ENCODE measurements around the gene GP1BB. TPM values are rescaled to one million over a fixed set of nuclear protein-coding genes. Genes with fewer than 3 reads are reported as not detected.

Gene GP1BB
- total RNA-seq, 1 donor from 2014 or later: 0.95 TPM

DNA sequence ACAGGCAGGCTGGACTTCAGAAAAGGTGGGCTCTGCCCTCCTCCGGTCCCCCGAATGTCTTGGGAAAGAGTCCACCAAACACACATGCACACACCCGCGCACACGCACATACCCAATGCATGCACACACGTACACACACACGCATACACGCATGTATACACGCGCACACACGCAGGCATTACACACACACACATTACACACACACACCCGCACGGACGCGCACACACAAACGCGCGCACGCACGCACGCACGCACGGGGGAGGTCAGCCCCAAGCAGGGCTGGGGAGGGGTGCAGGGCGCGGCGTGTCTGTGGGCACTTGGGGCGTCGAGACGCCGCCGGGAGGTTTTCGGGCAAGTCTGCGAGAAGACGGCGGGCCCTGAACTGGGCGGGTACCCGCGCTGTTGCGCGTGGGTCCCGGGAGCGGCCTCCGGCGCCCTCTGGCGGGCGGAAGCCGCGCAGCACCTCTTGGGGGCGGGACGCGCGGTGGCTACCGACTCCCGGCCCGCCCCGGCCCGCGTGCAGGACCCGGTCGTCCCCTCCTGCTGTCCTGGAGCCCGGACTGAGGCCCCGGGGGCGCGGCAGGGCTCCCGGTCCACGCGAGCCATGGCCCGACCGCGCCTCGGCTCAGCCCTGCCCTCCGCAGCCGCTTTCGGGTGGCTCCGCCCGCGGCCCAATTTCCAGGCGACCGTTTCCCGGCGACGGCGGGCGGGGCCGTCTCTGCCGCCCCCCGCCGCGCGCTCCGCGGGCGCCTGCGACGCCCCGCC is 5.5 kb upstream of the GP1BB start:
- Mint-ChIP-seq H3K27ac (ENCODE audit: unreplicated experiment) (peak overlapping the region; percentile 41), H3K36me3 (ENCODE audit: low read depth, unreplicated experiment) (peaks cover 11% of the 10 kb centered on the region), H3K27me3 (ENCODE audit: low read depth, unreplicated experiment) (peaks cover 43% of the 10 kb centered on the region), H3K9me3 (ENCODE audit: unreplicated experiment) (peaks cover 6% of the 10 kb centered on the region), H3K4me3 (ENCODE audit: unreplicated experiment) (peak overlapping the region; percentile 77), H3K4me1 (ENCODE audit: low read depth, unreplicated experiment) (peaks cover 2% of the 10 kb centered on the region)
- Histone ChIP-seq H2AFZ (ENCODE audit: low read depth, low read length) (peak overlapping the region; percentile 90), H3K79me2 (ENCODE audit: insufficient read depth, low read length) (peaks cover 23% of the 10 kb centered on the region), H3K9ac (ENCODE audit: low read length) (peak overlapping the region; percentile 78), H3K36me3 (ENCODE audit: insufficient read depth, low read length) (peaks cover 5% of the 10 kb centered on the region), H3K4me3 (ENCODE audit: insufficient read depth, low read depth, low read length) (peak overlapping the region; percentile 63), H4K20me1 (ENCODE audit: insufficient read depth, low read length) (peaks cover 46% of the 10 kb centered on the region), H3K4me1 (ENCODE audit: insufficient read depth, low read length) (peaks cover 19% of the 10 kb centered on the region), H3K27ac (ENCODE audit: low read depth, low read length) (no peak overlapping the region), H3K4me2 (ENCODE audit: low read length) (peak overlapping the region; percentile 92), H3K9me3 (ENCODE audit: insufficient read depth, low read depth, low read length) (no peaks in the 10 kb centered on the region), H3K27me3 (ENCODE audit: insufficient read depth, low read length) (no peaks in the 10 kb centered on the region)
- TF ChIP-seq, protein P1, sequence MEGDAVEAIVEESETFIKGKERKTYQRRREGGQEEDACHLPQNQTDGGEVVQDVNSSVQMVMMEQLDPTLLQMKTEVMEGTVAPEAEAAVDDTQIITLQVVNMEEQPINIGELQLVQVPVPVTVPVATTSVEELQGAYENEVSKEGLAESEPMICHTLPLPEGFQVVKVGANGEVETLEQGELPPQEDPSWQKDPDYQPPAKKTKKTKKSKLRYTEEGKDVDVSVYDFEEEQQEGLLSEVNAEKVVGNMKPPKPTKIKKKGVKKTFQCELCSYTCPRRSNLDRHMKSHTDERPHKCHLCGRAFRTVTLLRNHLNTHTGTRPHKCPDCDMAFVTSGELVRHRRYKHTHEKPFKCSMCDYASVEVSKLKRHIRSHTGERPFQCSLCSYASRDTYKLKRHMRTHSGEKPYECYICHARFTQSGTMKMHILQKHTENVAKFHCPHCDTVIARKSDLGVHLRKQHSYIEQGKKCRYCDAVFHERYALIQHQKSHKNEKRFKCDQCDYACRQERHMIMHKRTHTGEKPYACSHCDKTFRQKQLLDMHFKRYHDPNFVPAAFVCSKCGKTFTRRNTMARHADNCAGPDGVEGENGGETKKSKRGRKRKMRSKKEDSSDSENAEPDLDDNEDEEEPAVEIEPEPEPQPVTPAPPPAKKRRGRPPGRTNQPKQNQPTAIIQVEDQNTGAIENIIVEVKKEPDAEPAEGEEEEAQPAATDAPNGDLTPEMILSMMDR (IDR thresholded peaks at IDR 0.05; ENCODE audit: insufficient read depth, low read depth, low read length): peak; percentile 33
- no peak for TF ChIP-seq EZH2 (IDR thresholded peaks at IDR 0.05; ENCODE audit: insufficient read depth, low read length)
- FAIRE-seq (no peak), DNase-seq (ENCODE audit: low read depth) (peak; percentile 21)

DNA sequence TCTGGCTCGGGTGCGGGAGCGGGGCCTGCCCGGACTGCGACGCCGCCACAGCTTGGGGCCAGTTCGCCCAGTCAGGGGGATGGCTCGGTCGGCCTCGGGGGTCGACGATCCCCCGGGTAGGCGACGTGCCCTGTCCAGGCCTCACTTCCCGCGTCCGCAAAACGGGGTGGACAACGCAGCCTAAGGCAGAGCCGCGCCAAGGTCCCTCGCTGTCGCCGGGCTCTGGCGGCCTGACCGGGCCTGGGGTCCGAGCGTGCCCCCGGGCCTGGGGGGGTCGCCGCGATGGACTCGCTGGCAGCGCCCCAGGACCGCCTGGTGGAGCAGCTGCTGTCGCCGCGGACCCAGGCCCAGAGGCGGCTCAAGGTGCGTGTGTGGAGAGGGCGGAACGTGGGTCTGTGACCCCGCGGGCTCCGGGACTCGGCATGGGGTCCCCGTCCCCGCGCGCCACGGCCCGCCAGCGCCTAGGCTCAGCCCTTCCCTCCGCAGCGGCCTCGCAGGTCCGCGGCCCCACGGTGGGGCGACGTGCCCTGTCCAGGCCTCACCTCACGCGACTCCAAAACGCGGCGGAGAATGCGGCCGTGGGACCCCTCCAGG is 4.8 kb upstream of the GP1BB start:
- H3K9me3 ChIP-seq (ENCODE audit: insufficient read depth, low read depth, low read length): no peaks in the 10 kb centered on the region
- H3K9ac ChIP-seq (ENCODE audit: low read length): peak overlapping the region; percentile 78
- H3K27me3 Mint-ChIP-seq (ENCODE audit: low read depth, unreplicated experiment): peaks cover 39% of the 10 kb centered on the region
- H3K79me2 ChIP-seq (ENCODE audit: insufficient read depth, low read length): peaks cover 23% of the 10 kb centered on the region
- TF ChIP-seq, protein P1 (IDR thresholded peaks at IDR 0.05; ENCODE audit: insufficient read depth, low read depth, low read length): no peak
- no peak for TF ChIP-seq EZH2 (IDR thresholded peaks at IDR 0.05; ENCODE audit: insufficient read depth, low read length)
- H3K4me1 ChIP-seq (ENCODE audit: insufficient read depth, low read length): peaks cover 25% of the 10 kb centered on the region
- H3K4me3 Mint-ChIP-seq (ENCODE audit: unreplicated experiment): no peak overlapping the region
- H3K27ac ChIP-seq (ENCODE audit: low read depth, low read length): peak overlapping the region; percentile 26
- peak overlapping the region; percentile 92 for H3K4me2 ChIP-seq (ENCODE audit: low read length)
- peak overlapping the region; percentile 63 for H3K4me3 ChIP-seq (ENCODE audit: insufficient read depth, low read depth, low read length)
- H3K36me3 ChIP-seq (ENCODE audit: insufficient read depth, low read length): peaks cover 5% of the 10 kb centered on the region
- H3K4me1 Mint-ChIP-seq (ENCODE audit: low read depth, unreplicated experiment): peaks cover 2% of the 10 kb centered on the region
- H3K9me3 Mint-ChIP-seq (ENCODE audit: unreplicated experiment): peaks cover 6% of the 10 kb centered on the region
- H2AFZ ChIP-seq (ENCODE audit: low read depth, low read length): peak overlapping the region; percentile 90
- H3K27me3 ChIP-seq (ENCODE audit: insufficient read depth, low read length): no peaks in the 10 kb centered on the region
- no peak for FAIRE-seq
- no peak overlapping the region for H3K27ac Mint-ChIP-seq (ENCODE audit: unreplicated experiment)
- peaks cover 51% of the 10 kb centered on the region for H4K20me1 ChIP-seq (ENCODE audit: insufficient read depth, low read length)
- peaks cover 11% of the 10 kb centered on the region for H3K36me3 Mint-ChIP-seq (ENCODE audit: low read depth, unreplicated experiment)
- DNase-seq (ENCODE audit: low read depth): no peak

All from astrocyte (in vitro differentiated cells and primary cell).